HPDE6-E6E7 (cell line): ENCODE data around the gene RTP5.
"Not testable (repeated sequence)": the region's sequence is repeated elsewhere in the genome, so short reads cannot be mapped to it uniquely, and the experiment has no call there.

Source experiments
- DNase-seq: peaks from one replicate; pipeline ENCODE4 v3.0.0; 2011; ENCODE audit warnings: missing footprints; ENCODE audit errors: extremely low spot score

The RTP5 gene

DNA sequence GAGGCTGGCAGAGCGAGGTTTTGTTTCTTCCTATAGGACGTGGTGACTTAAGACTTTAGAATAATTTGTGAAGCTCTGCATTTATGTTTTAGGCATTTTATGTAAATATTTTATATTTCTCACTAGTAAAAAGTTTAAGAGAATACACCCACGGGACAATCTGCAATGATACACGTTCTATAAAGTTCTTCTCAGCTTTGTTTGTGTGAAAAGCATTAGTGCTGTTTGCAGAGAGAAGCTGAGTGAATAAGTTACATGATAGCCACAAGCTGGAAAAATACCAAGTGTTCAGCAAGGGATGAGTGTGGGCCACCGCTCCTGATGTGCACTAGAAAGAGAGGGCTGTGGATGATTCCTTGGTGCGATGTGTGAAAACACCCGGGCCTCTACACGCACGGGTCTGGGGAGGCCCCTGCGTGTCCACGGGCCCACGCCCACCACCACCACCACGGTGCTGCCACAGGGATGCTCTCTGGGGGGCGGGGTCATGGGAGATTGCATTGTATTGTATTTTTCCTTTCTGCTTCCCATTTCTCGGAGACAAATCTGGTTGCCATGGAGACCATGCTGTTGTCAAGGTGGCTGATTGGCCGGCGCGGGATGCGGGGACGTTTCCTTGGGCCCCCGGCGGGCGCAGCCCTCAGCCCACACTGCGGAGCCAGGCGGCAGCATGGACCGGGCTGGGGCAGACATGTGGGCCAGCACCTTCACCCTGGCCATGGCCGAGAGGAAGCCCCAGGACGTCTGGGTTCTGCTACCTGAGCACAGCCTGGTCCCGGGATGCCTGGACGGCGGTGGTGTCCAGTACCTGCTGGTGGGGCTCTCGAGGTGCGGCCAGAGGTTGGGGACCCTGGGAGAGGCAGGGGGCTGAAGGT, at the start of gene RTP5:
RTP5 (plus strand) TSS at position 643 of the 875 bp plus-strand sequence; CDS start at position 671, 28 bp downstream.
- DNase-seq: no peak

GRCh38 chr2:241819947-241820624, 49.4 kb upstream of the RTP5 start:
- DNase-seq: not testable (repeated sequence)

GRCh38 chr2:241820625-241821384, 48.7 kb upstream of the RTP5 start:
- no peak for DNase-seq

DNA sequence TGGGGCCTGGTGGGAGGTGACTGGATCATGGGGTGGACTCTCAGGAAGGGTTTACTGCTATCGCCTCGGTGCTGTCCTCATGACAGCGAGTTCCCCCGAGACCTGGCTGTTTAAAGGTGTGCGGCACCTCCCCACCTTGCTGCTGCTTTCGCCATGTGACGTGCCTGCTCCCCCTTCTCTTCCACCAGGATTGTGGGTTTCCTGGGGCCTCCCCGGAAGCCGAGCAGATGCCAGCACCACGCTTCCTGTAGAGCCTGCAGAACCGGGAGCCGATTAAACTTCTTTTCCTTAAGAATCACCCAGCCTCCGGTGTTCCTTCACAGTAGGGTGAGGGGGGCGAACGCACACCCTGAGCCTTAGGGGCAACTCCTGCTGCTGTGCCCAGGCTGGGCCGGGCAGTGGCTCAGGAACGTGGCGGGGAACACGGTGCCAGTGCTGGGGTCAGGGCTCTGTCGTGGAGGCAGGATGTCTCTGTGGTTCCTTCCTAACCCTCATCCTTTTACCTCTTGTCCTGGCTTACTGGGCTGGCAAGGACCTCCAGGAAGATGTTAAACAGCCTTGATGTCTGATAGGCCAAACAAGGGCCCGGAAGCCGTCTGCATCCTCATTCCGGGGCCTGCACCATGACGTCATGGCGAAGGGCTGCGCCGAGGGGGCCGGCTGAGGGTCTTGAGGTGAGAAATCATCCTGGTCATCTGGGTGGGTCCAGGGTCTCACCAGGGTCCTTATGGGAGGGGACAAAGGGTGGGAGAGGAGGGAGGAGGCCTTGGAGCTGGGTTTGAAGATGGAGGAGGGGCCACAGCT, 47.9 kb upstream of the RTP5 start:
- no peak for DNase-seq

DNA sequence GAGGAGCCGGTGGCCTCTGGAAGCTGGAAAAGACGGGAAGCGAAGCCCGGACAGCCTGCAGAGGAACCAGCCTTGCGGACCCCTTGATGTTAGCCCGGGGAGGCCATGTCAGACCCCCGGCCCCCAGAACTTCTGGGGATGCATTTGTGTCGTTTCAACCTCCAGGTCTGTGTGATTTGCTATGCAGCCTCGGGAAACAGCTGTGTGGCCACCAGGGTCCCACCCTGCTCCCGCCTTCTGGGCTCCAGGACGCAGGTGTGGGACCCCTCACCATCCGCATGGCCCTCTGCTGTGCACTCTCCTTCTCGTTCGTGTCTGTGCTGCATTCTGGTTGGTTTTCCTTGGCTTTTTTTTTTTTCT, 47.3 kb upstream of the RTP5 start:
- DNase-seq: no peak

DNA sequence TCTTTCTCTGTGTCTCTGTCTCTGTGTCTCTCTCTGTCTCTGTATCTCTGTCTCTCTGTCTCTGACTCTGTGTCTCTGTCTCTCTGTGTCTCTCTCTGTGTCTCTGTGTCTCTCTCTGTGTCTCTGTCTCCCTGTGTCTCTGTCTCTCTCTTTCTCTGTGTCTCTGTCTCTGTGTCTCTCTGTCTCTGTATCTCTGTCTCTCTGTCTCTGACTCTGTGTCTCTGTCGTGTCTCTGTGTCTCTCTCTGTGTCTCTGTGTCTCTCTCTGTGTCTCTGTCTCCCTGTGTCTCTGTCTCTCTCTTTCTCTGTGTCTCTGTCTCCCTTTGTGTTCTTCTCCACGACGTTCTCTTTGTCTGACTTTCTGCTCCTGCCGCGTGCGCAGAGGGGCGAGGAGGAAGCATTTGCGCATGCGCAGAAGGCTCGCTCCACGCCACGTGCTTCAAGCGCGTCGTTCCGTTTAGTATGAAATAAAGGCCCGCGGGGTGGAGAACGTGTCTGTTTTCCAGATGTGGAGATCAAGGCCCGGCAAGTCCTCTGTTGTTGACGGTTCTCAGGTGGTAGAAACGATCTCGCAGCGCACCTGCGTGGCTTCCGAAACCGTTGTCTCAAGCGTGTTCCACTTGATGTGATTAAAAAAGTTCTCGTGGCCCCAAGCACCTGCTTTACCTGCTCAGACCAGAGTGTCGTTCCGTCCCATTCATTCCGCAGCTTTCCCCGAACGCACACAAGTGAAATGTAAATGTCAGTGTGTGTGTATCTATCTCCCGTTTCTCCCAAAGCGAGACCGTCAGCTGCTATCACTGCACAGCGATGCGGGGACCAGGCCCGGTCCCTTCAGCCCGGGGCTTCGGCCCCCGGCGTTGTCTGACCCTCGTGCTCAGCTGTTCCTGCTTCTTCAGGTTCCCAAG, 45.7 kb upstream of the RTP5 start:
- DNase-seq: not testable (repeated sequence)

DNA sequence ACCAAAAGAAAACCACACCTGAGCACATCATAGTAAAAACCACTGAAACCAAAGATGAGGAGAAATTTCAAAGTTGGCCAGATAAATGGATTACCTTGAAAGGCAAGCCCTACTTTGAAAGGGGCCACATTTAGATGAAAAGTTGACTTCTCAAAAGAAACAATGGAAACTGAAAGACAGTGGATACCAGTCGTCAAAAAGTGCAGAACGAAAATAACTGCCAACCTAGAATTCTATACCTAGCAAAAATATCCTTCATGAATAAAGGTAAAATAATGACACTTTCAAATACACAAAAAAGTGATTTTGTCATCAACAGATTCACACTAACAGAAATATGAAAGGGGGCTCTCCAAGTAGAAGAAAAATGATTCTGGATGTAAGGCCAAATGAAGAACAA, 42.1 kb upstream of the RTP5 start:
- no peak for DNase-seq

GRCh38 chr2:241833101-241833663, 36.3 kb upstream of the RTP5 start:
- DNase-seq: no peak

- DNase-seq: not testable (repeated sequence)
These were observed 35.6 kb upstream of the RTP5 start for GRCh38 chr2:241833756-241834526.

DNA sequence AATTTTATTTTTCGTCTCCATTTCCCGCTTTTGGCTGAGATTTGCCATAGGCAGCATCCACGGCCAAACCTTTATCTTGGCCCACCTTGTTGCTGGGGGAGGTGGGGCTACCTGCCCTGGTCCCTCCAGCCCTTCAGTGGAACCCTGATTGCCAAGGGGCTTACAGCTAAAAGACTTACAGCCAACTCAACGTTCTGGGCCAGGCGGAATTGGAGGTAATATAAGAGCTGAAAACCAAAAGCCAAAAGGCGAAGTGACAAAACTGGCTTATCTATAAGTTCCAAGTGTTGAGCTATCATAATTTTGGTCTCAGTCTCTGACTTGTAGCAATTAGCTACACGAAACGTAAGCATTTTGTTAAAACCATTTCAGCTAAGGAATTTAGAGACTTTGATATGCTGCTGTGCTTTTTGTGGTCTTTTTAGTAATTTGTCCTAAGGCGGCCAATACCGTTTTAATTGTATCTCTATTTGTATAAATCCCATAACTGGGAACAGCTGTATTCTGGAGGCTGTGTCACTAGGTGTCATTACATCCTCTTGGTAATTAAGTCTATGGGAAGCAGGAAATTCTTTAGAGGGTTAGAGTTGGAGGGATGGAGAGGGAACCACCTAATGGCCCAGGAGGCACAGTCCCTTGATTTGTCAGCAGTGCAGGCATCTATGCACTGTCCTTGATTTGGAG, 34.9 kb upstream of the RTP5 start:
- no peak for DNase-seq

GRCh38 chr2:241835611-241836010, 33.9 kb upstream of the RTP5 start:
- no peak for DNase-seq

DNA sequence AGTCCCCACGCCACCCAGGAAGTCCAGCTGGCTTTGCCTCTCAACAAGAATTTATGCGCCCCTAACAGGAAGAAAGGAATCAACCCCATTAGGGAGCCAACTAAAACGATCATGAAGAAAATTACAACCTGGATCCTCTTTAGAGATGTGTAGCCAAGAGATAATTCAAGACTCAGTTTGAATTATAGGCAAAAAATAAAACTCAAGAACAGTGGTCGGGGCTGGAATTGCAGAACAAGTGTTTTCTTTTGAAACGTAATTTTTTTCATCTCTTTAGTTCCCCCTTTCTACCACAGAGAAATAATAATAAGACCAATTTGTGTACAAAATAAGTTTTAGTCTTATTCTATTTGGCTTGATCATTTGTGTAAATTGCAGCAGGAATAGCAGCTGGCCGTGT, 33.2 kb upstream of the RTP5 start:
- DNase-seq: no peak

GRCh38 chr2:241837197-241837965, 32.1 kb upstream of the RTP5 start:
- DNase-seq: no peak

DNA sequence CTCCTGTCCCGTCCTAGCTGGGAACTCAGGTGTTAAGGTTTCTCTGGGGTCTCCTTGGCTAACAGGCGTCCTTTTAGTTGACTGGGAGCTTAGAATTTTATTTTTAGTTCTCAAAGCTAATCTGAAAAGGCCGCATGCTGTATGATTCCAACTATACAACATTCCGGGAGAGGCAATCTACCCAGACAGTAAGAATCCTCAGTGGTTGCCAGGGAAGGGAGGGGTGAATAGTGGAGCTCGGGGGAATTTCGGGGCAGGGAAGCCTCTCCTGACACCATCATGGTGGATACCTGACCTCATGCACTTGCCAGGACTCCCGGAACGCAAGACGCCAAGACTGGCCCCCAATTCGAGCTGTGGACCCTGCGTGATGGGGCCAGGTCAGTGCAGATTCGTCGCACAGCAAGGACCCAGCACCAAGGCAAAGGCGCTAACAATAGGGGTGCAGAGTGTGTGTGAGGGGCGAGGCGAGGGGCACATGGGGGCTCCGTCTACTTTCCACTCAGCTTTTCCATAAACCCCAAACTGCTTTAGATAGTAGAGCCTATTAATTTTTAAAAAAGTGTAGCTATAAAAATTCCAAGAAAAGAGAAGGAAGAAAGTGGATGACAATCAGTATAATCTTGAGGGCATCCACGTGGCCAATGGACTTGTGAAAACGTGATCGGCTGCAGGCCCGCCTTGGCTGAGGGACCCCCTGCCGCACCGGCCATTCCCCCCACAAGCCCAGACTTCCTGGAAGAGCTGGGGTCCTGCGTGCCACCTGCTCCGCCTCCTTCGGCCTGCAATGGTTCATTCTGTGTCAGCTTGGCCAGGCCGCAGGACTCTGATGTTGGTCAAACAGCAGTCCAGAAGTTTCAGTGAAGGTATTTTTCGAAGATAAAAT, 28.1 kb upstream of the RTP5 start:
- DNase-seq: no peak

- DNase-seq: no peak
These were observed 27.5 kb upstream of the RTP5 start for GRCh38 chr2:241842067-241842415.

GRCh38 chr2:241842620-241843211, 26.8 kb upstream of the RTP5 start:
- DNase-seq: no peak
